ENCODE data around the gene CAMK1. TPM values are rescaled to one million over a fixed set of nuclear protein-coding genes. Genes with fewer than 3 reads are reported as not detected.
A peak's percentile ranks its signal among the peaks of the same experiment; 100 is the strongest.

CAMK1 gene
- total and polyA plus RNA-seq, 7 donors = 14.0 to 57.8 (median 45.7) TPM

- H3K36me3 ChIP-seq = peaks cover 0 to 21% (median 0%) of the 10 kb centered on the region in 4 donors
- 96 to 97% methylated on average over 9 of the region's 9 CpGs for WGBS, 2 donors
These were observed 43.2 kb upstream of the CAMK1 start for GRCh38 chr3:9812870-9813483.

GRCh38 chr3:9810846-9811245, 41.1 kb upstream of the CAMK1 start:
- H3K4me1 ChIP-seq = peaks cover 0 to 17% (median 13%) of the 10 kb centered on the region in 4 donors
- no peaks in the 10 kb centered on the region for H3K27me3 ChIP-seq
- peaks cover 5 to 31% (median 11%) of the 10 kb centered on the region in 4 donors for H3K36me3 ChIP-seq
- H3K9me3 ChIP-seq = no peaks in the 10 kb centered on the region
- DNase-seq = no peak
- H3K4me3 ChIP-seq = peak overlapping the region; percentile 54 to 92 (median 90)
- 70 to 79% methylated on average over 10 of the region's 10 CpGs for WGBS, 2 donors
- intact Hi-C loops (cut with DNase I) = no loop called here
- no peak for TF ChIP-seq POLR2A (IDR thresholded peaks at IDR 0.05)
- no peak for TF ChIP-seq POLR2AphosphoS5 (IDR thresholded peaks at IDR 0.05)
- TF ChIP-seq EP300 (IDR thresholded peaks at IDR 0.05) = no peak
- TF ChIP-seq CTCF (IDR thresholded peaks at IDR 0.05) = no peak
- peak overlapping the region; percentile 95 to 98 (median 96) for H3K27ac ChIP-seq

More at GRCh38 chr3:9812870-9813483, 43.2 kb upstream of the CAMK1 start:
- DNase-seq = no peak
- no peaks in the 10 kb centered on the region for H3K27me3 ChIP-seq
- no peak overlapping the region for H3K4me3 ChIP-seq
- intact Hi-C loops (cut with DNase I) = no loop called here
- H3K27ac ChIP-seq = no peak overlapping the region
- TF ChIP-seq EP300 (IDR thresholded peaks at IDR 0.05) (no peak), POLR2AphosphoS5 (IDR thresholded peaks at IDR 0.05) (no peak), CTCF (IDR thresholded peaks at IDR 0.05) (no peak), POLR2A (IDR thresholded peaks at IDR 0.05) (no peak)
- no peaks in the 10 kb centered on the region for H3K9me3 ChIP-seq
- H3K4me1 ChIP-seq = peaks cover 0 to 17% (median 13%) of the 10 kb centered on the region in 4 donors

GRCh38 chr3:9810433-9810770, 40.7 kb upstream of the CAMK1 start:
- intact Hi-C loops (cut with DNase I) = no loop called here
- peak overlapping the region; percentile 95 to 98 (median 96) for H3K27ac ChIP-seq
- no peaks in the 10 kb centered on the region for H3K27me3 ChIP-seq
- TF ChIP-seq EP300 (IDR thresholded peaks at IDR 0.05) (no peak), POLR2AphosphoS5 (IDR thresholded peaks at IDR 0.05) (no peak), CTCF (IDR thresholded peaks at IDR 0.05) (no peak), POLR2A (IDR thresholded peaks at IDR 0.05) (no peak)
- peak overlapping the region; percentile 54 to 92 (median 90) for H3K4me3 ChIP-seq
- DNase-seq = no peak
- peaks cover 0 to 17% (median 13%) of the 10 kb centered on the region in 4 donors for H3K4me1 ChIP-seq
- no peaks in the 10 kb centered on the region for H3K9me3 ChIP-seq
- 5 to 20% methylated on average over 18 of the region's 18 CpGs for WGBS, 2 donors
- H3K36me3 ChIP-seq = peaks cover 9 to 31% (median 16%) of the 10 kb centered on the region in 4 donors

GRCh38 chr3:9809615-9810432, 40.1 kb upstream of the CAMK1 start, which contains the start of gene TTLL3:
TTLL3 (plus strand) TSS chr3:9810262; CDS start chr3:9810662, 400 bp downstream.
- peaks cover 15 to 36% (median 21%) of the 10 kb centered on the region in 4 donors for H3K36me3 ChIP-seq
- TF ChIP-seq POLR2AphosphoS5 (IDR thresholded peaks at IDR 0.05) = peak; percentile 19 to 79 (median 47)
- TF ChIP-seq POLR2A (IDR thresholded peaks at IDR 0.05) = peak in 1 of 2 donors; percentile 21
- no peak for TF ChIP-seq EP300 (IDR thresholded peaks at IDR 0.05)
- no peak for TF ChIP-seq CTCF (IDR thresholded peaks at IDR 0.05)
- peak within 1 kb of the TSS; percentile 95 to 98 (median 96) for H3K27ac ChIP-seq
- intact Hi-C loops (cut with DNase I) = loop anchor here (5.0 kb wide), 1 partner anchor 93 kb away; no protein-coding TSS in a partner anchor
- H3K9me3 ChIP-seq = no peaks in the 10 kb centered on the region
- 1% methylated on average over 76 of the region's 76 CpGs for WGBS, 2 donors
- H3K27me3 ChIP-seq = no peaks in the 10 kb centered on the region
- H3K4me1 ChIP-seq = peaks cover 0 to 17% (median 13%) of the 10 kb centered on the region in 4 donors
- DNase-seq = peak; percentile 92
- H3K4me3 ChIP-seq = peak within 1 kb of the TSS; percentile 54 to 92 (median 90)
